IgD-negative memory B cell (primary cell): ENCODE data around the gene GINS2. TPM values are rescaled to one million over a fixed set of nuclear protein-coding genes. Genes with fewer than 3 reads are reported as not detected.

Source experiments
- H3K27ac Mint-ChIP-seq, 3 donors: one replicate each; pipeline ENCODE4 v1.8.0; 2020 to 2022; ENCODE audit warnings: mild to moderate bottlenecking in 3 of 3, mixed read lengths in 3 of 3, moderate library complexity in 1 of 3
- H3K27me3 Mint-ChIP-seq: one replicate; pipeline ENCODE4 v1.8.0; 2021; ENCODE audit warnings: mixed read lengths
- H3K36me3 Mint-ChIP-seq: one replicate; pipeline ENCODE4 v1.8.0; 2020; ENCODE audit warnings: mild to moderate bottlenecking, mixed read lengths
- H3K4me1 Mint-ChIP-seq, 3 donors: one replicate each; pipeline ENCODE4 v1.8.0; 2020 to 2022; ENCODE audit warnings: mixed read lengths in 3 of 3, mild to moderate bottlenecking in 1 of 3
- H3K4me3 Mint-ChIP-seq, 4 donors: one replicate each; pipeline ENCODE4 v1.8.0; 2020 to 2022; ENCODE audit warnings: mild to moderate bottlenecking in 4 of 4, mixed read lengths in 4 of 4, moderate library complexity in 3 of 4
- H3K9me3 Mint-ChIP-seq, 3 donors: one replicate each; pipeline ENCODE4 v1.8.0; 2020 to 2021; ENCODE audit warnings: mixed read lengths in 3 of 3, mild to moderate bottlenecking in 1 of 3
- polyA plus RNA-seq: library from polyadenylated mRNA; unstranded; fragments of 300-500 nt; fragmentation: Illumina TruSeq; gene quantifications from one replicate; pipeline ENCODE4 v1.2.3, GENCODE V29; 2021

GINS2 gene
- polyA plus RNA-seq, 1 donor from 2014 or later = 0.69 TPM

GRCh38 chr16:85661740-85662481, 26.8 kb downstream of the GINS2 start:
- H3K36me3 Mint-ChIP-seq = peaks cover 5% of the 10 kb centered on the region
- no peak overlapping the region for H3K4me3 Mint-ChIP-seq
- H3K27me3 Mint-ChIP-seq = no peaks in the 10 kb centered on the region
- peaks cover 0 to 5% (median 3%) of the 10 kb centered on the region in 3 donors for H3K4me1 Mint-ChIP-seq
- no peaks in the 10 kb centered on the region for H3K9me3 Mint-ChIP-seq
- H3K27ac Mint-ChIP-seq = no peak overlapping the region

DNA sequence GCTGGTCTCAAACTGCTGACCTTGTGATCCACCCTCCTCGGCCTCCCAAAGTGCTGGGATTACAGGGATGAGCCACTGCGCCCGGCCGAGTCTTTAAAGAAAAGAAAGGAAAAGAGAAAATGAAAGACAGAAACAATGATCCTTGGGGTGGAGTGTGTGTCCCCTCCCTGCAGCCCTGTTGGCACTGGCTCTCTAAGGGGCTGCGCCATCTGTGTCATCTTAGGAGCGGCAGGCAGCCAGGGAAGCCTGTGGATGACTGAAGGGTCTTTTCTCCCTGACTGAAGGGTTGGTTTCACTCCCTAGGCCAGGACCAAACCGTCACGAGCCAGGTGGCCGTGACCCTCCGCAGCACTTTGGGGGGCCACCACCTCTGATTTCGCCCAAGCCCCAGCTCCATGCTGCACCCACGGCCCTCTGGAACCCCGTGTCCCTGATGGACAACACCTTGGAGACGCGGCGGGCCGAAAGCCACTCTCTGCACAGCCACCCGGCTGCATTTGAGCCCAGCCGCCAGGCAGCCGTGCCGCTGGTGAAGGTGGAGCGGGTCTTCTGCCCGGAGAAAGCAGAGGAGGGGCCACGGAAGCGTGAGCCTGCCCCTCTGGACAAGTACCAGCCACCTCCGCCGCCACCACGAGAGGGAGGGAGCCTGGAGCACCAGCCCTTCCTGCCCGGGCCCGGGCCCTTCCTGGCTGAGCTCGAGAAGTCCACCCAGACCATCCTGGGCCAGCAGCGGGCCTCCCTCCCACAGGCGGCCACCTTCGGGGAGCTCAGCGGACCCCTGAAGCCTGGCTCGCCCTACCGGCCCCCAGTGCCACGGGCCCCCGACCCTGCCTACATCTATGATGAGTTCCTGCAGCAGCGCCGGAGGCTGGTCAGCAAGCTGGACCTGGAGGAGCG, 27.7 kb downstream of the GINS2 start:
- Mint-ChIP-seq H3K4me1 (peaks cover 0 to 5% (median 3%) of the 10 kb centered on the region in 3 donors), H3K27ac (peak overlapping the region in 1 of 3 donors; percentile 64), H3K27me3 (no peaks in the 10 kb centered on the region), H3K36me3 (peaks cover 5% of the 10 kb centered on the region), H3K9me3 (no peaks in the 10 kb centered on the region), H3K4me3 (no peak overlapping the region)

DNA sequence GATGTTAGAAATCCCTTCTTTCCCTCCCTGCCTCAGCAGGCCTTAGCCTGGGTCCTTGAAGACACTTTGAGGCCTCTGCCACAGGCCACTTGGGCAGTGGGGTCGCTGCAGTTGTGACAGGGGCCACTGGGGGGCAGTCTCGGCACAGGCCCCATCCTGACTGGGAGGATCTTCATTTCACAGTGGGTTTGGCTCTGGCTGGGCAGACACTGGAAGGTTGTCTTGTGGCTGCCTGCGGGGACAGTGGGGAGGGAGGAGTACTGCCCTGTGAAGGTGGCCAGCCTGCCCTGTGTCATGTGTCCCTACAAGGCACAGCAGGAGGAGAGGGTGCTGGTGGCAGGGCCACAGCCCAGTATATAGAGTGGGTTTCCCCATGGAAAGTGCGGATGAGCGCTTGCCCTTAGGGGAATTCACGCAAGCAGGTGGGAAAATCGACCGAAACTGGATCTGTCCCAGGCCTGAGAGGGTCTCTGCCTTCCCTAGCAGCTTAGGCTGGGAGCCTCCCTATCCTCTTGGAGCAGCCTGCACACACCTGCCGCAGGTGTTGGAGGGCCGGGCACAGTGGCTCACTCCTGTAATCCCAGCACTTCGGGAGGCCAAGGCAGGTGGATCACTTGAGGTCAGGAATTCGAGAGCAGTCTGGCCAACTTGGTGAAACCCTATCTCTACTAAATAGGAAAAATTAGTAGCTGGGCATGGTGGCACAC, 28.8 kb downstream of the GINS2 start:
- peaks cover 0 to 5% (median 3%) of the 10 kb centered on the region in 3 donors for H3K4me1 Mint-ChIP-seq
- peaks cover 3% of the 10 kb centered on the region for H3K36me3 Mint-ChIP-seq
- H3K4me3 Mint-ChIP-seq = no peak overlapping the region
- no peaks in the 10 kb centered on the region for H3K27me3 Mint-ChIP-seq
- H3K9me3 Mint-ChIP-seq = no peaks in the 10 kb centered on the region
- H3K27ac Mint-ChIP-seq = peak overlapping the region in 1 of 3 donors; percentile 13

DNA sequence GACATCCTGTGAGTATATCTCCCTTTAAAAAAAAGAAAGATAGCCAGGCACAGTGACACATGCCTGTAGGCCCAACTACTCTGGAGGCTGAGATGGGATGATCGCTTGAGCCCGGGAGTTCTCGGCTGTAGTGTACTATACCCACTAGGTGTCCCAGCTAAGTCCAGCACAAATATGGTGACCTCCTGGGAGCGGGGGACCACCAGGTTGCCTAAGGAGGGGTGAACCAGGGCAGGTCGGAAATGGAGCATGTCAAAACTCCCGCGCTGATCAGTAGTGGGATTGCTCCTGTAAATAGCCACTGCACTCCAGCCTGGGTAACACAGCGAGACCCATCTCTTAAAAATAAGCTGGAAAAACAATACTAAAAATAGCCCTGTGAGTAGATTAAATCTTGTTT, 29.4 kb downstream of the GINS2 start:
- Mint-ChIP-seq H3K4me1 (peaks cover 0 to 5% (median 3%) of the 10 kb centered on the region in 3 donors), H3K27me3 (no peaks in the 10 kb centered on the region), H3K9me3 (no peaks in the 10 kb centered on the region), H3K27ac (peak overlapping the region in 1 of 3 donors; percentile 13), H3K36me3 (no peaks in the 10 kb centered on the region), H3K4me3 (no peak overlapping the region)

- H3K4me1 Mint-ChIP-seq = peaks cover 0 to 5% (median 3%) of the 10 kb centered on the region in 3 donors
- H3K9me3 Mint-ChIP-seq = no peaks in the 10 kb centered on the region
- no peak overlapping the region for H3K4me3 Mint-ChIP-seq
- H3K27ac Mint-ChIP-seq = no peak overlapping the region
- no peaks in the 10 kb centered on the region for H3K36me3 Mint-ChIP-seq
- no peaks in the 10 kb centered on the region for H3K27me3 Mint-ChIP-seq
Observed at GRCh38 chr16:85658504-85659326, 30.0 kb downstream of the GINS2 start.

DNA sequence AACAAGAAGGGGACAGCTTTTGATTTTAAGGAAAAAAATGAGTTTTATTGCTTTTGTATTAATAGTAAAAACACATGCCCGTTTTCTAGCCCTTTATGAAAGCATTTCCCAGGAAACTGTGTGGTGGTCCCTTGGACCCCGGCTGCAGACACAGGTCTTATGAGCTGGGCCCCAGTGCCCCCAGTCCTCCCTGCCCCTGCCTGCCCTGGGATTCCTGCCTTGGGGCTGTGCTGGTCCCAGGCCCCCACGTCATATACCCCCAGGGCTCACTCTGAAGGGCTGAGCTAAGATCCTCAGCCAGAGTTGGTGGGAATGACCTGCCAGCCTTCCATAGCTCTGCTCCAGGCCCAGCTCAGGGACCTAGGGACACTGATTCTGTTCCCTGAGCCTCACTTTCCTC, 30.8 kb downstream of the GINS2 start:
- H3K36me3 Mint-ChIP-seq = no peaks in the 10 kb centered on the region
- H3K4me1 Mint-ChIP-seq = peaks cover 0 to 5% (median 3%) of the 10 kb centered on the region in 3 donors
- no peak overlapping the region for H3K4me3 Mint-ChIP-seq
- H3K27ac Mint-ChIP-seq = peak overlapping the region in 1 of 3 donors; percentile 65
- no peaks in the 10 kb centered on the region for H3K27me3 Mint-ChIP-seq
- no peaks in the 10 kb centered on the region for H3K9me3 Mint-ChIP-seq

- Mint-ChIP-seq H3K36me3 (no peaks in the 10 kb centered on the region), H3K27ac (peak overlapping the region in 1 of 3 donors; percentile 65), H3K4me3 (no peak overlapping the region), H3K27me3 (no peaks in the 10 kb centered on the region), H3K4me1 (peaks cover 0 to 5% (median 3%) of the 10 kb centered on the region in 3 donors), H3K9me3 (no peaks in the 10 kb centered on the region)
Observed at GRCh38 chr16:85657267-85657650, 31.5 kb downstream of the GINS2 start.

GRCh38 chr16:85656351-85657266, 32.1 kb downstream of the GINS2 start:
- H3K4me3 Mint-ChIP-seq = no peak overlapping the region
- H3K4me1 Mint-ChIP-seq = peaks cover 0 to 5% (median 3%) of the 10 kb centered on the region in 3 donors
- no peak overlapping the region for H3K27ac Mint-ChIP-seq
- H3K9me3 Mint-ChIP-seq = no peaks in the 10 kb centered on the region
- no peaks in the 10 kb centered on the region for H3K27me3 Mint-ChIP-seq
- H3K36me3 Mint-ChIP-seq = no peaks in the 10 kb centered on the region

DNA sequence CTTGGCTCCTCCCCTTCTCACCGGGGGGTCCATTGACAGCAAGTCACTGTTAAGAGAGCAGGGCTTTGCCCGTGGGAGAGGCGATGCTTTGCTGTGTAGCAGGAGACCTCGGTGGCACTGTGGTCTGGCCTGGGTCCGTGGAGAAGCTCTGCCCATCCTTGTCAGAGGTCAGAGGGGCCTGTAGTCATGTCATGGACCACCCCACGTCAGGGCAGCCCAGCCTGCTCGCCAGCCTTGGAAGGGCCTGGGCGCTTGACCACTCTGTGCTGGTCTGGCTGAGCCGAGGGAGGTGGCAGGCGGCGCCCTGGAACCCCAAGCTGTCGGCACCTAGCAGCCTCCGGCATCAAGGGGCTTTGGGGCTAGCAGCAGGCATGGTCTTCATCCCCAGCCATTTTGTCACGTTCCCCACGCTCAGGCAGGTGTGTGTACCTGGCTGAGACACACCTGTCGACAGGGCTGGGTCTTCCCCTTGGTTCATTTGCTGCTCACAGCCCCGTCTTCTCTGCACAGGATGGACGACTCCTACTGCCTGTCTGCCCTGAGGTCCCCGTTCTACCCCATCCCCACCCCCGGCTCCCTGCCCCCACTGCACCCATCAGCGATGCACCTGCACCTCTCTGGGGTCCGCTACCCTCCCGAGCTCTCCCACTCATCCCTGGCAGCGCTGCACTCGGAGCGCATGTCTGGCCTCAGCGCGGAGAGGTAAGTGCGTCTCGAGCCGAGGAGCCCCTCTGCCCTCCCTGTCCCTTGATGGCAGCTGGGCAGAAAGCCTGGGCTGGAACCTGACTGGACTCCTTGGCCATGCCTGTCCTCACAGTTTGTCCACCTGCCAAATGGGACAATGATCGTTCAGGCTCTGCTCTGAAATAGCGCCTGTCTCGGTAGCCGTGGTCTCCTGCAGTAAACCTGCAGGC, 33.3 kb downstream of the GINS2 start:
- Mint-ChIP-seq H3K36me3 (no peaks in the 10 kb centered on the region), H3K4me1 (peaks cover 0 to 5% (median 3%) of the 10 kb centered on the region in 3 donors)

DNA sequence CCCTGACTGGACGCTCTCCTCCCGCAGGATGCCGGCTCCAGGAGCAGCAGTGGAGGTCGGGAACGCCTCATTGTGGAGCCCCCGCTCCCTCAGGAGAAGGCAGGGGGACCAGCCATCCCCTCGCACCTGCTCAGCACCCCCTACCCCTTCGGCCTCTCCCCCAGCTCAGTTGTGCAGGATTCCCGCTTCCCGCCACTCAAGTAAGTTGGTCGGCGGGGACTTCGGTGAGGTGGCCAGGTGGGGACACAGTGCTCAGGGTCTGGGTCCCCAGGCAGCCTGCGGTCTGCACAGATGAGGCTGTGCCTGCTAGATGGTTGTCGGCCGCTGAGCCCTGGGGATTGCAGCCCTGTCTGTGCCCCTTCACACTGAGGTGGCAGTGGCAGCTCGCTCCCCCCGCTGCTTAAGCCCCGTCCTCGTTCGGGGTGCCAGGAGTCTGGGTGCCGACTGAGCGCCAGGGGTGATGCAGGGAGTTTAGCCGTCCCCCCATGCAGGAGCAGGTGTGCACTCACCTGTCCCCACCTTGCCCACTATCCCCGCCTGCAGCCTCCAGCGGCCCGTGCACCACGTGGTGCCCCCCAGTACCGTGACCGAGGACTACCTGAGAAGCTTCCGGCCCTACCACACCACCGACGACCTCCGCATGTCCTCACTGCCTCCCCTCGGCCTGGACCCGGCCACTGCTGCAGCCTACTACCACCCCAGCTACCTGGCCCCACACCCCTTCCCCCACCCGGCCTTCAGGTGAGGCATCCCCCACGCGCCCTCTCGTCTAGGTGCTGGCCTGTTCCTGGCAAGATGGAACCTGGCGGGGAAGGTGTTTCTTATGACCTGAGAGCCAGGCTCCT, 34.3 kb downstream of the GINS2 start:
- H3K27me3 Mint-ChIP-seq = no peaks in the 10 kb centered on the region
- H3K4me1 Mint-ChIP-seq = peaks cover 0 to under 1% (median 0%) of the 10 kb centered on the region in 3 donors
- H3K36me3 Mint-ChIP-seq = no peaks in the 10 kb centered on the region
- peak overlapping the region in 1 of 3 donors; percentile 13 for H3K27ac Mint-ChIP-seq
- H3K9me3 Mint-ChIP-seq = no peaks in the 10 kb centered on the region
- no peak overlapping the region for H3K4me3 Mint-ChIP-seq

More for the DNA sequence above, 33.3 kb downstream of the GINS2 start:
- no peaks in the 10 kb centered on the region for H3K27me3 Mint-ChIP-seq
- H3K27ac Mint-ChIP-seq = peak overlapping the region in 1 of 3 donors; percentile 7
- H3K4me3 Mint-ChIP-seq = no peak overlapping the region
- no peaks in the 10 kb centered on the region for H3K9me3 Mint-ChIP-seq

- Mint-ChIP-seq H3K4me1 (peaks cover 2 to 6% (median 6%) of the 10 kb centered on the region in 3 donors), H3K36me3 (no peaks in the 10 kb centered on the region), H3K27me3 (no peaks in the 10 kb centered on the region), H3K27ac (peak overlapping the region in 1 of 3 donors; percentile 46), H3K4me3 (no peak overlapping the region), H3K9me3 (no peaks in the 10 kb centered on the region)
Observed at GRCh38 chr16:85653290-85653891, 35.4 kb downstream of the GINS2 start.
